GM23338 (cell line): ENCODE measurements around the gene FTO. TPM values are rescaled to one million over a fixed set of nuclear protein-coding genes. Genes with fewer than 3 reads are reported as not detected.
A peak's percentile ranks its signal among the peaks of the same experiment; 100 is the strongest.

Experiments used
- ATAC-seq: fragments of 200-7000 bp; cut with Tn5 transposase; 3 replicates; pipeline ENCODE4 v1.9.1; 2020
- DNase-seq: peaks from one replicate; pipeline ENCODE4 v3.0.0-alpha.2; 2015; ENCODE audit warnings: low spot score
- H2AFZ ChIP-seq: fragments of 200-600 bp; sonication (generic); 2 replicates; pipeline ENCODE4 v1.8.0; 2016; ENCODE audit warnings: antibody characterized with exemption, mild to moderate bottlenecking, moderate library complexity
- H3F3A ChIP-seq: fragments of 200-600 bp; sonication (generic); replicated peaks from 2 replicates; pipeline ENCODE4 v1.8.0; 2017; ENCODE audit warnings: antibody characterized with exemption, mixed run types, low read depth
- H3K27ac ChIP-seq: fragments of 200-600 bp; sonication (generic); 2 replicates; pipeline ENCODE4 v1.6.1; 2016; ENCODE audit warnings: low read depth
- H3K27me3 ChIP-seq: fragments of 200-600 bp; sonication (generic); 2 replicates; pipeline ENCODE4 v1.8.0; 2016; ENCODE audit warnings: mild to moderate bottlenecking, mixed run types, moderate library complexity; ENCODE audit not compliant: insufficient read depth
- H3K36me3 ChIP-seq: fragments of 200-600 bp; sonication (generic); 2 replicates; pipeline ENCODE4 v1.8.0; 2016; ENCODE audit warnings: mild to moderate bottlenecking; ENCODE audit not compliant: insufficient read depth
- H3K4me1 ChIP-seq: fragments of 200-600 bp; sonication (generic); 2 replicates; pipeline ENCODE4 v1.8.0; 2016; ENCODE audit warnings: mild to moderate bottlenecking, moderate library complexity; ENCODE audit not compliant: insufficient read depth
- H3K4me2 ChIP-seq: fragments of 200-600 bp; sonication (generic); 2 replicates; pipeline ENCODE4 v1.7.1; 2017; ENCODE audit warnings: mixed run types
- H3K4me3 ChIP-seq: fragments of 200-600 bp; sonication (generic); 2 replicates; pipeline ENCODE4 v1.6.1; 2016; ENCODE audit warnings: mixed run types
- H3K79me2 ChIP-seq: fragments of 200-600 bp; sonication (generic); replicated peaks from 2 replicates; pipeline ENCODE4 v1.8.0; 2017; ENCODE audit warnings: mild to moderate bottlenecking; ENCODE audit not compliant: insufficient read depth
- H3K9me2 ChIP-seq: fragments of 200-600 bp; sonication (generic); 2 replicates; pipeline ENCODE4 v1.8.0; 2017; ENCODE audit not compliant: insufficient read depth
- H4K20me1 ChIP-seq: fragments of 200-600 bp; sonication (generic); replicated peaks from 2 replicates; pipeline ENCODE4 v1.8.0; 2017; ENCODE audit warnings: mild to moderate bottlenecking; ENCODE audit not compliant: insufficient read depth
- H3K27ac Mint-ChIP-seq: 2 replicates; pipeline ENCODE4 v1.8.0; 2020; ENCODE audit warnings: inconsistent platforms, mild to moderate bottlenecking, moderate library complexity, mixed read lengths
- H3K27me3 Mint-ChIP-seq: 3 replicates; pipeline ENCODE4 v1.8.0; 2022; ENCODE audit warnings: low read depth, mild to moderate bottlenecking, moderate library complexity, mixed read lengths, inconsistent platforms; ENCODE audit not compliant: insufficient read depth, poor library complexity
- H3K36me3 Mint-ChIP-seq: 3 replicates; pipeline ENCODE4 v1.8.0; 2021; ENCODE audit warnings: low read depth, mild to moderate bottlenecking, inconsistent platforms, moderate library complexity, mixed read lengths
- H3K4me1 Mint-ChIP-seq: 3 replicates; pipeline ENCODE4 v1.8.0; 2020; ENCODE audit warnings: mild to moderate bottlenecking, inconsistent platforms, mixed read lengths
- H3K4me3 Mint-ChIP-seq: 3 replicates; pipeline ENCODE4 v1.8.0; 2021; ENCODE audit warnings: moderate library complexity, mild to moderate bottlenecking, inconsistent platforms, mixed read lengths
- H3K9me3 Mint-ChIP-seq: 3 replicates; pipeline ENCODE4 v1.8.0; 2020; ENCODE audit warnings: moderate library complexity, mild to moderate bottlenecking, inconsistent platforms, mixed read lengths
- CREB1 ChIP-seq: fragments of 250-450 bp; sonication (Bioruptor Pico); IDR thresholded peaks from 2 replicates; pipeline ENCODE4 v1.5.0; 2020; ENCODE audit warnings: low read depth, mild to moderate bottlenecking, moderate library complexity
- CTCF ChIP-seq, 2 experiments: fragments of 200-600 bp in 1 of 2; sonication (generic) in 1 of 2; conservative IDR thresholded peaks; 2 replicates each; pipeline versions ENCODE4 v1.5.1 to v1.6.1; 2016 to 2017; ENCODE audit warnings: antibody characterized with exemption in 2 of 2, low read depth in 2 of 2, mild to moderate bottlenecking in 2 of 2, moderate library complexity in 1 of 2
- EZH2phosphoT487 ChIP-seq: fragments of 200-600 bp; sonication (generic); IDR thresholded peaks from one replicate; pipeline ENCODE4 v1.8.1; 2018; ENCODE audit warnings: antibody characterized with exemption; ENCODE audit not compliant: unreplicated experiment
- JUNB ChIP-seq: IDR thresholded peaks from one replicate; pipeline ENCODE4 v1.6.1; 2016; ENCODE audit warnings: antibody characterized with exemption; ENCODE audit not compliant: unreplicated experiment
- NANOG ChIP-seq: IDR thresholded peaks from 2 replicates; pipeline ENCODE4 v1.6.1; 2016; ENCODE audit warnings: antibody characterized with exemption, borderline replicate concordance
- POLR2AphosphoS5 ChIP-seq: IDR thresholded peaks from 2 replicates; pipeline ENCODE4 v1.6.1; 2016; ENCODE audit warnings: antibody characterized with exemption, low read depth
- STAT1 ChIP-seq: IDR thresholded peaks from one replicate; pipeline ENCODE4 v1.6.1; 2016; ENCODE audit warnings: antibody characterized with exemption; ENCODE audit not compliant: unreplicated experiment
- ZNF114 ChIP-seq: fragments of 250-450 bp; sonication (Bioruptor Pico); IDR thresholded peaks from 2 replicates; pipeline ENCODE4 v1.5.0; 2020; ENCODE audit warnings: mild to moderate bottlenecking, moderate library complexity
- ZNF331 ChIP-seq: fragments of 250-450 bp; sonication (Bioruptor Pico); IDR thresholded peaks from 2 replicates; pipeline ENCODE4 v1.5.0; 2020; ENCODE audit warnings: low read depth, mild to moderate bottlenecking, moderate library complexity
- polyA plus RNA-seq: library from polyadenylated mRNA; unstranded; fragments of >200 nt; fragmentation: Nextera tagmentation; extraction: Ambion mirVana; gene quantifications from 2 replicates; pipeline ENCODE4 v1.2.1, GENCODE V29; 2016
- total RNA-seq: library from RNA; depleted of rRNA; stranded (reverse); fragments of >200 nt; shearing (Covaris generic); gene quantifications from 2 replicates; pipeline ENCODE4 v1.2.3, GENCODE V29; 2014
- TF ChIP-seq, protein P1 (sequence below): IDR thresholded peaks from one replicate; pipeline ENCODE4 v1.6.1; 2018; ENCODE audit warnings: antibody characterized with exemption; ENCODE audit not compliant: unreplicated experiment
- TF ChIP-seq, protein P2 (sequence below): IDR thresholded peaks from 2 replicates; pipeline ENCODE4 v1.6.1; 2016; ENCODE audit warnings: antibody characterized with exemption

Gene FTO
- total and polyA plus RNA-seq, 2 experiments from 2014 or later: 17.7 to 69.6 TPM

- Histone ChIP-seq H3K27ac (no peak overlapping the region), H3K4me1 (0 out of 2 replicates have a peak, but pooled peaks cover 9% of the 10 kb centered on the region), H3K4me3 (no peak overlapping the region), H3K27me3 (no peaks in the 10 kb centered on the region), H3K36me3 (no peaks in the 10 kb centered on the region), H2AFZ (no peak overlapping the region), H3K79me2 (no peaks in the 10 kb centered on the region), H4K20me1 (no peaks in the 10 kb centered on the region), H3F3A (no peaks in the 10 kb centered on the region), H3K4me2 (no peak overlapping the region), H3K9me2 (no peaks in the 10 kb centered on the region)
- H3K36me3 Mint-ChIP-seq: no peaks in the 10 kb centered on the region
- DNase-seq (no peak), ATAC-seq (no peak)
- peaks cover 7% of the 10 kb centered on the region for H3K27me3 Mint-ChIP-seq
- H3K27ac Mint-ChIP-seq: no peak overlapping the region
- H3K9me3 Mint-ChIP-seq: no peaks in the 10 kb centered on the region
- TF ChIP-seq CREB1 (CRISPR knock-in tag): no peak
- TF ChIP-seq ZNF114 (CRISPR knock-in tag): no peak
- TF ChIP-seq CTCF (conservative IDR thresholded peaks at IDR 0.05; ENCODE audit: low read depth in 2 of 2): no peak
- TF ChIP-seq NANOG: no peak
- no peak for TF ChIP-seq JUNB
- H3K4me1 Mint-ChIP-seq: peaks cover 9% of the 10 kb centered on the region; the same call in 2 of the 3 replicates
- no peak overlapping the region for H3K4me3 Mint-ChIP-seq
These were observed 402.1 kb downstream of the FTO start for GRCh38 chr16:54106057-54106456.

GRCh38 chr16:54107583-54108202 is 403.7 kb downstream of the FTO start:
- H3K4me2 ChIP-seq: no peak overlapping the region
- H3F3A ChIP-seq: no peaks in the 10 kb centered on the region
- H3K27me3 ChIP-seq: no peaks in the 10 kb centered on the region
- Mint-ChIP-seq H3K9me3 (no peaks in the 10 kb centered on the region), H3K36me3 (no peaks in the 10 kb centered on the region), H3K4me1 (peaks cover 9% of the 10 kb centered on the region; the same call in 2 of the 3 replicates), H3K27ac (no peak overlapping the region), H3K27me3 (peaks cover 7% of the 10 kb centered on the region), H3K4me3 (no peak overlapping the region)
- peak; percentile 76 for ATAC-seq
- H3K27ac ChIP-seq: no peak overlapping the region
- no peak overlapping the region for H2AFZ ChIP-seq
- H3K4me3 ChIP-seq: no peak overlapping the region
- no peaks in the 10 kb centered on the region for H3K36me3 ChIP-seq
- DNase-seq: no peak
- no peaks in the 10 kb centered on the region for H3K79me2 ChIP-seq
- H3K9me2 ChIP-seq: peaks cover 8% of the 10 kb centered on the region; the same call in 1 of the 2 replicates
- 0 out of 2 replicates have a peak, but pooled peaks cover 9% of the 10 kb centered on the region for H3K4me1 ChIP-seq
- H4K20me1 ChIP-seq: no peaks in the 10 kb centered on the region
- TF ChIP-seq ZNF331 (CRISPR knock-in tag): no peak
- TF ChIP-seq ZNF114 (CRISPR knock-in tag): no peak
- no peak for TF ChIP-seq EZH2phosphoT487
- TF ChIP-seq NANOG: no peak
- TF ChIP-seq CREB1 (CRISPR knock-in tag): no peak
- TF ChIP-seq, protein P1, sequence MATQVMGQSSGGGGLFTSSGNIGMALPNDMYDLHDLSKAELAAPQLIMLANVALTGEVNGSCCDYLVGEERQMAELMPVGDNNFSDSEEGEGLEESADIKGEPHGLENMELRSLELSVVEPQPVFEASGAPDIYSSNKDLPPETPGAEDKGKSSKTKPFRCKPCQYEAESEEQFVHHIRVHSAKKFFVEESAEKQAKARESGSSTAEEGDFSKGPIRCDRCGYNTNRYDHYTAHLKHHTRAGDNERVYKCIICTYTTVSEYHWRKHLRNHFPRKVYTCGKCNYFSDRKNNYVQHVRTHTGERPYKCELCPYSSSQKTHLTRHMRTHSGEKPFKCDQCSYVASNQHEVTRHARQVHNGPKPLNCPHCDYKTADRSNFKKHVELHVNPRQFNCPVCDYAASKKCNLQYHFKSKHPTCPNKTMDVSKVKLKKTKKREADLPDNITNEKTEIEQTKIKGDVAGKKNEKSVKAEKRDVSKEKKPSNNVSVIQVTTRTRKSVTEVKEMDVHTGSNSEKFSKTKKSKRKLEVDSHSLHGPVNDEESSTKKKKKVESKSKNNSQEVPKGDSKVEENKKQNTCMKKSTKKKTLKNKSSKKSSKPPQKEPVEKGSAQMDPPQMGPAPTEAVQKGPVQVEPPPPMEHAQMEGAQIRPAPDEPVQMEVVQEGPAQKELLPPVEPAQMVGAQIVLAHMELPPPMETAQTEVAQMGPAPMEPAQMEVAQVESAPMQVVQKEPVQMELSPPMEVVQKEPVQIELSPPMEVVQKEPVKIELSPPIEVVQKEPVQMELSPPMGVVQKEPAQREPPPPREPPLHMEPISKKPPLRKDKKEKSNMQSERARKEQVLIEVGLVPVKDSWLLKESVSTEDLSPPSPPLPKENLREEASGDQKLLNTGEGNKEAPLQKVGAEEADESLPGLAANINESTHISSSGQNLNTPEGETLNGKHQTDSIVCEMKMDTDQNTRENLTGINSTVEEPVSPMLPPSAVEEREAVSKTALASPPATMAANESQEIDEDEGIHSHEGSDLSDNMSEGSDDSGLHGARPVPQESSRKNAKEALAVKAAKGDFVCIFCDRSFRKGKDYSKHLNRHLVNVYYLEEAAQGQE: no peak
- no peak for TF ChIP-seq STAT1
- TF ChIP-seq POLR2AphosphoS5: no peak
- TF ChIP-seq, protein P2, sequence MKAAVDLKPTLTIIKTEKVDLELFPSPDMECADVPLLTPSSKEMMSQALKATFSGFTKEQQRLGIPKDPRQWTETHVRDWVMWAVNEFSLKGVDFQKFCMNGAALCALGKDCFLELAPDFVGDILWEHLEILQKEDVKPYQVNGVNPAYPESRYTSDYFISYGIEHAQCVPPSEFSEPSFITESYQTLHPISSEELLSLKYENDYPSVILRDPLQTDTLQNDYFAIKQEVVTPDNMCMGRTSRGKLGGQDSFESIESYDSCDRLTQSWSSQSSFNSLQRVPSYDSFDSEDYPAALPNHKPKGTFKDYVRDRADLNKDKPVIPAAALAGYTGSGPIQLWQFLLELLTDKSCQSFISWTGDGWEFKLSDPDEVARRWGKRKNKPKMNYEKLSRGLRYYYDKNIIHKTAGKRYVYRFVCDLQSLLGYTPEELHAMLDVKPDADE: no peak
- TF ChIP-seq CTCF (conservative IDR thresholded peaks at IDR 0.05; ENCODE audit: low read depth in 2 of 2): no peak
